HG03103 (cell line): ENCODE results near the gene IQCF2.
"Not testable (repeated sequence)": the region's sequence is repeated elsewhere in the genome, so short reads cannot be mapped to it uniquely, and the experiment has no call there.

Source experiments
- ATAC-seq: cut with Tn5 transposase; IDR thresholded peaks from one replicate; pipeline ENCODE4 v1.9.1; 2021; ENCODE audit warnings: low read depth; ENCODE audit not compliant: unreplicated experiment

IQCF2 gene

GRCh38 chr3:51860703-51861665, at the start of gene IQCF2:
TSS of gene IQCF2 (plus strand) at chr3:51861615. CDS start at chr3:51861667, 52 bp downstream.
- ATAC-seq: no peak

- no peak for ATAC-seq
Measured at GRCh38 chr3:51813539-51813938, 47.9 kb upstream of the IQCF2 start.

- ATAC-seq: no peak
Measured at GRCh38 chr3:51814034-51814433, 47.4 kb upstream of the IQCF2 start.

GRCh38 chr3:51815614-51816013, 45.8 kb upstream of the IQCF2 start:
- no peak for ATAC-seq

- no peak for ATAC-seq
Measured at GRCh38 chr3:51816723-51817122, 44.7 kb upstream of the IQCF2 start.

- ATAC-seq: no peak
Measured at GRCh38 chr3:51817375-51817774, 44.0 kb upstream of the IQCF2 start.

- ATAC-seq: no peak
Measured at GRCh38 chr3:51819151-51819550, 42.3 kb upstream of the IQCF2 start.

- no peak for ATAC-seq
Measured at GRCh38 chr3:51819709-51820406, 41.6 kb upstream of the IQCF2 start.

- ATAC-seq: no peak
Measured at GRCh38 chr3:51828297-51828696, 33.1 kb upstream of the IQCF2 start.

- ATAC-seq: no peak
Measured at GRCh38 chr3:51830345-51830744, 31.1 kb upstream of the IQCF2 start.

GRCh38 chr3:51830836-51831385, 30.5 kb upstream of the IQCF2 start:
- ATAC-seq: no peak

GRCh38 chr3:51836606-51837005, 24.8 kb upstream of the IQCF2 start:
- no peak for ATAC-seq

GRCh38 chr3:51845129-51845528, 16.3 kb upstream of the IQCF2 start:
- ATAC-seq: no peak

GRCh38 chr3:51855411-51855810, 6.0 kb upstream of the IQCF2 start:
- ATAC-seq: not testable (repeated sequence)

- no peak for ATAC-seq
Measured at GRCh38 chr3:51862886-51863285, 1.5 kb downstream of the IQCF2 start.

- not testable (repeated sequence) for ATAC-seq
Measured at GRCh38 chr3:51868896-51869295, 7.5 kb downstream of the IQCF2 start.

GRCh38 chr3:51869304-51869703, 7.9 kb downstream of the IQCF2 start:
- no peak for ATAC-seq

GRCh38 chr3:51873253-51873766, 11.9 kb downstream of the IQCF2 start:
- ATAC-seq: no peak

- no peak for ATAC-seq
Measured at GRCh38 chr3:51873876-51874275, 12.5 kb downstream of the IQCF2 start.

- ATAC-seq: no peak
Measured at GRCh38 chr3:51874411-51874810, 13.0 kb downstream of the IQCF2 start.

GRCh38 chr3:51874889-51875288, 13.5 kb downstream of the IQCF2 start:
- ATAC-seq: no peak
